OCI-LY7 (cell line): ENCODE results near the gene NMB.

Experiments
- CTCF ChIP-seq: fragments of 200-600 bp; sonication (generic); conservative IDR thresholded peaks from 2 replicates; pipeline ENCODE4 v1.5.1; 2014; ENCODE audit warnings: mild to moderate bottlenecking, antibody characterized with exemption, low read length, moderate library complexity, mixed read lengths
- EZH2phosphoT487 ChIP-seq: fragments of 200-600 bp; sonication (generic); IDR thresholded peaks from 2 replicates; pipeline ENCODE4 v1.6.1; 2018; ENCODE audit warnings: low read depth, borderline replicate concordance, mild to moderate bottlenecking, mixed run types, antibody characterized with exemption, low read length, moderate library complexity, mixed read lengths

- TF ChIP-seq CTCF (no peak), EZH2phosphoT487 (no peak)
Measured at GRCh38 chr15:84653584-84653909, 4.5 kb downstream of the NMB start.
